Activated naive CD4-positive, alpha-beta T cell treated with anti-CD3 and anti-CD28 coated beads, Interleukin-2, amount 50 U/mL, for 16 hours (primary cell): ENCODE measurements around the gene SDK1.

Experiments used
- DNase-seq: peaks from one replicate; pipeline ENCODE4 v3.0.0-alpha.2; 2020

Gene SDK1

DNA sequence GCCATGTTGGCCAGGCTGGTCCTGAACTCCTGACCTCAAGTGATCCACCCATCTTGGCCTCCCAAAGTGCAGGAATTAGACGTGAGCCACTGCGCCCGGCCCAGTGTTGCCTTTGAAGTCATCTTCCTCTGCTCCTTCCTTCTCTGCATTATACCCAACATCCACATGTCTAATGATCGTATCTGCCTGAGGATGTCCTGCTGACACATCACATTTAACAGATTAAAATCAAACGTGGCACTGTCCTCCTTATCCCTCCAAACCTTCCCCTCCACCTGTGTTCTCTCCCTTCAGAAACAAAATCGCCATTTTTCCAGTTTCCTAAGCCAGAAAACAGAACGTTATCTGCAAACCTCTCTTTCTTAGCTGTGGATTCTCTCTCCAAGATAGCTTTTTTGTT lies 8.4 kb upstream of the SDK1 start:
- DNase-seq: no peak

DNA sequence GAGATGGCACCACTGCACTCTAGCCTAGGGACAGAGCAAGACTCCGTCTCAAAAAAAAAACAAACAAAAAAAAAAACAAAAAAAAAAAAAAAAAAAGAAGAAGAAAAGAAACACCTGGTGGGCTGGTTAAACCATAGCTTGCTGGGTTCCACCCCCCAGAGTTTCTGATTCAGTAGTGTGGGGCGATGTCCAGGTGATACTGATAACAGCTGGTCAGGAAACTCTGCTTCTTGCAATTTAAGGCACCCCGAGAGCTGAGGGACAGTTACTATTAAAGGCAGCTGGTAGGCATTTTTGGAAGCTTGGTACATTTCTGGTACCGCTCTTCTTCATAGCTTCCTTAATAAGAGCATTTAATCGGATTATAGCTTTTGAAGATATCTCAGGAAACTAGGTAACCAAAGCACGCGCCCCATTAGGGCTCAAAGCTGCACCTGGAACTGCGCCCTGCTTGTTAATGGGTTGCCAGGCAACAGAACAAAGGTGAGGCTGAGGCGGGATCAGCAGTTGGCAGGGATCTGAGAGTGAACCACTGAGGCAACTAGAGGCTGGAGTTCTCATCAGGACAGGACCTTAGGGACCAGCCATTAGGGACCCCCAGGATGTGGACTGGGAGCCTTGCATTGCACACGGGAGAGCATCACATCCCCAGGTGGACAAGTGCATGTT lies 6.5 kb upstream of the SDK1 start:
- no peak for DNase-seq

DNA sequence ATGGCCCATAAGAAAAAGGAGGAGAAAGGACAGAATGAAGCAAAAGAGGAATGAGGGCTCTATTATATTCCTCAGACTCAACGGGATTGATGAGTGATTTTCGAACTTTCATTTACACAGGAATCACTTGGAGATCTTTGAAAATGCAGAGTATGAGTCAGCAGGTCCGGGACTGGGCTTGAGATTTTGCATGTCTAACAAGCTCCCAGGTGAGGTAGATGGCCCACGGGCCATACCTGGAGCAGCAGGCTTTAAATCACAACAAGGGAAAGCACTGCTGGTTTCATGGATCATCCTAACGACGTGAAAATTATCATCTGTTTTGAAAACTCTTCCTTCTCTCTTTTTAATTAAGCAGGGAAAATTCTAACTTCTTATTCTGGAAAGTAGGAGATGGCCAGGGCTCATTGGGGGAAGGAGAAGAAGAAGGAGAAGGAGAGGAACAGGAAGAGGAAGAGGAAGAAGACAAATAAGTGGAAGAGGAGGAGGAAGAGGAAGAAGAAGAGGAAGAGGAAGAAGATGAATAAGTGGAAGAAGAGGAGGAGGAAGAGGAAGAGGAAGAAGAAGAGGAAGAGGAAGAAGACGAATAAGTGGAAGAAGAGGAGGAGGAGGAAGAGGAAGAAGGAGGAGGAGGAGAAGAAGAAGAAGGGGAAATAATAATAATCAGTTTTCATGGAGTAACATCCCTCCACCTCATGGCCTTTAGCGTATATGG lies 3.8 kb upstream of the SDK1 start:
- no peak for DNase-seq

DNA sequence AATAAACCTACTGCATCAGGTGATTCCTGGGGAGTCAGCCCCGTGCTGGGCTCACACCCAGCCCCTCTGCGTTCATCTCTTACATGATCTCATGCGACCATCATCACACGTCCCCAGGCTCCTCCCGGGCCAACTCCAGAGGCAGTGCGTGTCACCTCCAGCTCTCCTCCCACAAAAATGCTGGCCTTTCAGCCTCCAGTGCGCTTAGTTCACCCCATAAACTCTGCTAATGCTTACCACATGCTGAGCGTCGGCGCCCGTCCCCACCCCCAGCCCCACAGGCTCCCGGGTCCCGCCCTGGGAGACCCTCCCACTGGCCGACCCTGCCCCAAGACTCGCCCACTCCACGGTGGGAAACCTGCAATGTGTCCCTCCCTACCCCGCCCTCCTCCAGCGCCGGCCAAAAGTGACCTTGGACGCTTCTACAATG lies 816 bp upstream of the SDK1 start:
- DNase-seq: no peak

DNA sequence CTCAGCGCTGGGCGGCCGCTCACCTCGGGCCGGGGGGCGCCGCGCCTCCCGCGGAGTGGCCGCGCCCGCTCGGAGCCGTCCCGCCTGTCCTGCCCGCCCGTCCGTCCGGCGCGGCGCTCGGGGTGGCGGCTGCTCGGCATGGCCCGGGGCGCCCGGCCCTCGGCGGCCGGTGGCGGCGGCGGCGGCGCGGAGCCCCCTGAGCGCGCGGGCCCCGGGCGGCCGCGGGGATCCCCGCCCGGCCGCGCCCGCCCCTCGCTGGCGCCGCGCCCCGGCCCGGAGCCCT lies 338 bp downstream of the SDK1 start:
- DNase-seq: no peak

DNA sequence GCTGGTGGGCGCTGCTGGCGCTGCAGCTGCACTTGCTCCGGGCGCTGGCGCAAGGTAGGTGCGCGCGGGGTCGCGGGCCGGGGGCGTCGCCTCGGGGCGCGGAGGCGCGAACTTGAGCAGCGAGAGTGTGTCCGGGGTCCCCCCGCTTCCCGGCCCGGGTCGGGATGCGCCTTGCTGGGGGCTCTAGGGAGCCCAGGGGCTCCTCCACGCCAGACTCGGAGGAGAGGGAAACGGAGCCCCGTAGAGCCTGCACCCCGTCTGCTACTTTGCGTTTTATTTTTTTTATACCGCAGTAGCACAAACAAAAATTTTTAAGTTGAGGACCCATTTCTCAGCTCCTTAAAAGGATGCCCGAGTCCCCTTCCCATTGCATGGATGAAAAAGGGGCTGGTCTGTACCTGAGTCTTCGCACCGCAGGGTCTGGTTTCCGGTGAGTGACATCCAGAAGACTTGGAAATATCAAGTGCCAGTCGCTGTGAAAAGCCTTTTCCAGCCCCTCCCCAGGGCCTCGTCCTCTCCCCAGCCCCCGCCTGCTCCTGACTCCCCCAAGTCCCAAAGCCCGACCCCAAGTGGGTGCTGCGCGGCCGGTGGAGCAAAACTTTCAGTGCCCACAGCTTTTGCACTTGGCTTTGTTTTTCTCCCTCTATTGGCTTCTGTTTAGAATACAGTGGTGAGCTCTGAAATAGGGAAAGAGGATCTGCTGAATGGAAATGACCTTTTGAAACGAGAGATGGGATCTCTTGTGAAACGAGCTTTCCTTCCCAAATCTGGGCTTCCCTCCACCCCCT lies 973 bp downstream of the SDK1 start:
- peak; percentile 15 for DNase-seq

DNA sequence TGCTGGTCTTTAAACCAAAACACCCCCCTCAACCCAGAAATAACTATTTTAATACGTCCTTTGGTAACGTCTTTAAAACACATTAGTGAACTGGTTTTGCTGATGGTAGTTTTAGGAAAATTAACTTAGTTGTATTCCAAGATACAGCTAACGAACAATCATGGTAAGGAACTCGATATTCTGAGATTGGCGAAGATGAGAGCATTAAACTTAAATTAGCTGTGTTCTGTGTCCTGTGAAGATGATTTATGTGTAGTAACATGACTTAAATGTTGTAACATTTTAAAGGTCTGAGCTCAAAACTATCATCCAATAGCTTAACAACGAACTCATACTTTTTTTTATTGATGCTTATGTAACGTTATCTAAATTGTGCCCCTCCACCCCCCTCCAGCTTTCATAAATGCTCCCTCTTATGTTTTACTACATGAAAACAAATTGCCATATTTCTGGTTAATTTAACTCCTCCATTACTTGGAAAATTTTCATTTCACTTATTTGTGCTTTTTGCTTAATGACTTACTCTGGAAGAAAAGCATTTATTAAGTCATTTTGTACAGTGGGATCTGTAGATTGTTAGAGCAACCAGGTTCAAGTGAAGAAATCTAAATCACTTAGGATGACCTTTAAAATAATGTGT lies 1.7 kb downstream of the SDK1 start:
- no peak for DNase-seq

DNA sequence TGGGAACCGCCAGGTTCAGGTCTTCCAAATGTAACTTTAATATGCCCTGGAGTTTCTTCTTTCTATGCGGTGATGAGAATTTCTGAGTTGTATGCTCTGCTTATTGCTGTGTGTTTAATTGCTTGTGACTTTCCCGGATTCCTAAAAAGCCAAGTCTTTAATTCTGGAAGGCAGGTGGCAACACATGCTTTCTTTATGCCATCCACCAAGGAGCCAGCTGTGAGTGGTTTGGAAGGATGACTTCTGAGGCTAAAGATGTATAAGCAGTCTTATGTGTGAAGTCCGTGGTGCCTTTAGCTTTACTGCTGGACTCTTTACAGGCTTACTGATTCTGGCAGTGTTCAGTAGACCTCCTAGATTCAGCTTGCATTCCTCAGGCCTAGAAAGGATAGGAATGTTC lies 3.1 kb downstream of the SDK1 start:
- no peak for DNase-seq

DNA sequence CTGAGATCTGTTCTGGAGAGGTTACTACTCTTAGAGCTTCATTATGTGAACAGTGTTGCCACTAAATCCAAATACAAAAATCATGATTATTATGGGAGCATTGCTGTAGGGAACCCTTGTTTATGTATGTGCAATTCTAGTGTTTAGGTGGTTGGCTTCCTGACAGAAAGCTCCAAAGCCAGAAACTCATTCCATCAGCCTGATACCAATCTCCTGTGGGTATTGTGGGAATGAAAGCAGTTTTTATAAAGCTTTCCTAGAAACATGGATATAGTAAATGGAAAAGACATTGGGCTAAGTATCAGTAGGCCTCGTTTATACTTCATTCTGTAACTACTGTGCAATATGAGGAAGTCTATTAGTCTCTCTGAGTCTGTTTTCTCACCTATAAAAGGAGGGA lies 6.4 kb downstream of the SDK1 start:
- DNase-seq: no peak

DNA sequence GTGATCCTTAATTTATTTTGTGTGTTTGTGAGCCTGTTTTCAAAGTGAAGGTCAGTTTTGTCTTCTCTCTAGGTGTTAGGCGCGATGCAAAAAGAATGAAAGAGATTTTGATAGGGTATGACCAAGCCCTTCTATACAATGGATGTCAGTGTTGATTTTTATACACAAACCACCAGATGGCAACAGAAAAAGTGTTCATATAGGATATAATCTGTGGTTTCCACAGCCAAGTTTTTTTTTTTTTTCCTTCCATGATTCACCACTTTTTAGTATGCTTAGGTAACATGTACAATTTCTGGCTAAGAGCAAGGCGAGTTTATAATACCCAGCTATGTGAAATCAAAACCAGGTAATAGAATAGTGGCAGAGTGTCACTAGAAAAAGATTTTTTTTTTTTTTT lies 8.1 kb downstream of the SDK1 start:
- DNase-seq: no peak

DNA sequence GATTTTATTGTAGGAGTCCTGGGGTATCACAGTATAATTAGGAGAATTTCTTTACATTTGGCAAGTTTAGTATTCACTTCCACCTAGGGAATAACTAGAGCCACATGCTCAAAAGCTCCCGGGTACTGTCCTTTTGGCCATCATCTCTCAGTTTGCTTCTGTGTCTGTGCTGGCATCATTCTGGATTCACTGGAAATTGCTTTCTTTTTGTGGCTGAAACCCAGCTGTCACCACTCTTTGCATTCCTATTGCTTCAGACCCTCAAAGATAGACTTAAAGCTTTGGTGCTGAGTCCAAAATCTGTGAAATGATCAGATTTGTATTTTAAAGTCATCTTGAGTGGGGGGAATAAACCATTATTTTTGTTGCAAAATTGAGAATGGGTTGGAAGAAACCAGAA lies 8.9 kb downstream of the SDK1 start:
- DNase-seq: no peak

DNA sequence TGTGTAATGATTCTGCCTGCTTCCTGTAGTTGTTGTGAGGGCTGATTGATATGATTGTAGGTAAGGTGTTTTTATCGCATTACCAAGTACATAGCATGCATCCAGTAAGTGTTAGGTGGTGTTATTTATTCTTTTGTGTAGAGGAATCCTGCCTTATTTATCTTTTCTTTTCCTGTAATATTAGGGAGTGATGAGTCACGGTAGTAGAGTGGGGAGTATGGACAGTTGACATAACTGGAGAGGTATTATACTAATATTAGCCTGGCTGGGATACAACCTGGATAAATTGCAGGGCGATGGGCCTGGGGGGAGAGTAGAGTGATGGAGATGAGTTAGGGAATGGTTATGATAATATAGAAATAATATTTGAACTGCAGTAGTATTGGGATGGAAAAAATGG lies 9.8 kb downstream of the SDK1 start:
- DNase-seq: no peak

DNA sequence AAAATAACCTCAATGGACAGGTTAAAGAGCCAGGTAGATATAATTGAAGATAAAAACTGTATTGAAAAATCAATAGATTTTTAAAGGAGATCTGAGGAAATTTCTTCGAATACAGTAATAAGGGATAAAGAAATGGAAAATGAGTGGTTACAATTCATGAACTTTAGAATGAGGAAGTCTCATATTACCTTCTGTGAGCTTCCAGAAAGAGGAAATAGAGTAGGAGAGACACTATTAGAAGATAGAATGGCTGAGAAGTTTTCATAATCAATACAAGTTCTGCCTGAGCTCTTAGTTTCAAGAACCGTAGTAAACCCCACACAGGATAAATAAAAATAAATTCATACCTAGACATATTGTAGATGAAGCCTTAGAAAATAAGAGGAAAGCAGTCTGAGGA lies 11.5 kb downstream of the SDK1 start:
- DNase-seq: no peak

DNA sequence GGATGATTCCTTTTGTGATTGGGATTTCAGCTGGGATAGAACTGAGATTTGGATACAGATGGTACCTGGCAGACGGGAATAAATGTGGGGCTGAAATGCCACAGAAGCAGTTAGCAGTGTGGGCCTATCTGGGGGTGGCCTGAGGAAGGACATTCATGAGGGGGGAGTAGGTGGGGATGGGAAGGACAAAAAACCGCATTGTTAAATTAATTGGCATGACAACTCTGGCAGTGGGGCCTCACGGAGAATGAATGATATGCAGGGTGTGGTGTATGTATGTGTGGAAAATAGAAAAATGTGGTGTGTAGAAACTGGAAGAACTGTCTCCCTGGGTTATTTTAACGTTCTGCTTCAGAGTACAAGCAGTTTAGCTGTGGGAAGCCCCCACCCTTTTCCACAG lies 17.8 kb downstream of the SDK1 start:
- no peak for DNase-seq

DNA sequence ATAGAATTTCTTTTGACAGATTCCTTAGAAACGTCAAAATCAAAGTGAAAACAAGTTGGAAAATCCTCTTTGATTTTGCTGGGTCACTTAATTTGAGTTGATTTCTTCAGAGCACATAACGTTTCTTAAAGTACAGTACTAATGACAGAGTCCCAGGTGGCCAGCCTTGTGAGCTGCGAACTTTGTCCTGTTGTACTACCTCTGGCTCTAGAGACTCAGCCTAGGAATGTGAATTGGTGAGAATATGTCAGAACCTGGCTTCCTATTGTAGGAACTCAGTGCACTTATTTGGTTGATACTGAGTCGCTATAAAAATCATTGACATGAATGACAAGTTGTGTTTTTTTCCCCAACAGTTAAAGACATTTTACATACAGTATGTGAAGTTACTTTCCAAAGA lies 20.2 kb downstream of the SDK1 start:
- DNase-seq: no peak

DNA sequence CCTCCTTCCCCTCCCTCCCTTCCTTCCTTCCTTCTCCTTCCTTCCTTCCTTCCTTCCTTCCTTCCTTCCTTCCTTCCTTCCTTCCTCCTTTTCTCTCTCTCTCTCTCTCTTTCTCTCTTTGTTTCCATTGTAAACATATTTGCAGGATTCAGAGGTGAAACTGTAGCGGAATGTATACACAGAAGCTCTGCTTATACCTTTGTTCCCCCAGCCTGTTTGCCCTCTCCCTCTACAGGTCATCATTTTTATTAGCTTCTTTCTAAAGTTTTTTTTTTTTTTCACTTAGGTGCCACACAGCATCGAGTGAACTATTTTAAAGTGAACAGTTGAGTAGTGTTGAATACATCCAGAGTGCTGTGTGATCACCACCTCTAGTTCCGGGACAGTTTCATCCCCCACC lies 20.7 kb downstream of the SDK1 start:
- no peak for DNase-seq

DNA sequence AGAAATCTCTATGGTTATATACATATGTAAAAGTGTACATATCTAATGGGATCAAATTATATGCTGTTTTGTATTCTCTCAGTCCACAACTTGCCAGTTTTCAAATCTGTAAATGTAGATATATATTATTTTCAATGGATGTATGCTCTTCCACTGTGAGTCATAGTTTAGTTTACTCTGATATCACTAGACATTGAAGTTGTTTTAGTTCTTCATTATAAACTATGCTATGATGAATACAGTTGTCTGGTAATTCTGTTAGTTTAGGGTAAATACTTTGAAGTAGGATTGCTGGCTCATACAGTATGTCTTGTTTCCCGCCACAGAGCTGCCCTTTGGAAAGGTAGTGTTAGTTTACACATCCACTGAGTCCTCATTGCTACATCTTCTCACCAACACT lies 25.2 kb downstream of the SDK1 start:
- no peak for DNase-seq

DNA sequence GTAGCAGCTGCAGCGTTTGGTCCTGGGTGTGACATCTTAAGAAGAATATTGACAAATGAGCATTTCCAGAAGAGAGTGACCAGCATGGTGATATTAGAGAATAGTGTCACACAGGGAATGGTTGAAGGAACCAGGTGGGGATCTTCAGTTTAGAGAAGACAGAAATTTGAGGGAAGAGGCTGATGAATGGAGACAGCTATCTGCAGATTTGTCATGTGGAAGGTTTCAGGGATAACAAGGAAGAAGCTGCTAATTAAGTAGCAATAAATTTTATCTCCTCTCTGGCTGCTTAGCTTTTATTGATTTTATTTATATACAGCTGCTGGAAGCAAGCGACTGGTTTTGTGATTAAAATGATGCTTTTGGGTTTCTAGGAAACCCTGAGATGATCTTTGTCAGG lies 26.0 kb downstream of the SDK1 start:
- DNase-seq: no peak

DNA sequence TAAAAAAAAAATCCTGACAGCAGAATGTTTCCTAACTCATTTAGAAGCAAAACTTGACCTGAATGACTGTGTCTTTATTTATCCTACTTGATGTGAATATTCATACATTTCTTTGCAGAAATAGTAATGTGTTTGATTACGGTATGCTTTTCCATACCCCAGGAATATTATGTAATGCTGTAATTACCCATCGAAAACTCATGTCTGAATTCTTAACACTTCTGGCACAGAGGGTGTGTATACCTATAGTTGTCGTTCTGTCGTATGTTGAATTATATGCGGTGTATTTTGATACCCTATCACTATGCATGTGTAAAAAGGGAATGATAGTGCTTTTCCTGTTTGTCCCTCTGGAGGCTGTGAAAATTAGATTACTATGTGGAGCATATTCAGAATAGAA lies 26.6 kb downstream of the SDK1 start:
- DNase-seq: no peak

DNA sequence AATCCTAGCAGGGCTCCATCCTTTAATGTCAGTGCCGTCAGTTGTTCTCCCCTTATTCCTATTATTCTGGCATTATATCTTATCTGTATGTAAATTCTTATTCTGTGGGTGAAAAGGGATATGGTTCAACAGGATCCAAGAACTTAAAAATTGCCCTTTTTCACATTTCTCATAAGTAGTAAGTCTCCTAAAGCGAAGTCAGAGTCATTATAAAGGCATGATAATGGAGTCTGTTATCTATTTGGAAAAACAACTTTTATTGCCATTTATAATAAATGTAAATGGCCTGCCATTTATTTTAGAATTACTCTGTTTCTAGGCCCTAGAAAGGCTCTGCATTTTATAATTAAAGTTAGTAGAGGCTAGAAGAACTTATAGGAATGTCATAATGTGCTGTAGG lies 31.3 kb downstream of the SDK1 start:
- DNase-seq: no peak

DNA sequence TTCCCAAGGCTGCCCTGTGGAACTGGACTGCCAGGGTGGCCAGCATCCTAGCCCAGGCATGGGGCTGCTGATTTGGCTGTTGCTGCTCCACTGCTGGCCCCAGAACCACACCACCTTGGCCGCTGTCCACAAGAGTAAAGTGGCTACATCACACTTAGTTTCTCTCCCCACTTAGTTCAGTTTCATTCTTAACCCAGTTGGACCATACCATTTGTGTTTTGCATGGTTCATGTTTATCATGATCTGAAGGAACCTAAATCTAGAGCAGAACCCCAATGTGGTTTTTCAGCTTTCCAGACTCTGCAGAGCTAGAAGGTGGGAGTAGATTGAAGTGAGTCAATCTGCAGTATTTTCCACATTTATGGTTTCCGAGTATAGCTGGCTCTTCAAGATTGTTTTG lies 32.8 kb downstream of the SDK1 start:
- DNase-seq: no peak

DNA sequence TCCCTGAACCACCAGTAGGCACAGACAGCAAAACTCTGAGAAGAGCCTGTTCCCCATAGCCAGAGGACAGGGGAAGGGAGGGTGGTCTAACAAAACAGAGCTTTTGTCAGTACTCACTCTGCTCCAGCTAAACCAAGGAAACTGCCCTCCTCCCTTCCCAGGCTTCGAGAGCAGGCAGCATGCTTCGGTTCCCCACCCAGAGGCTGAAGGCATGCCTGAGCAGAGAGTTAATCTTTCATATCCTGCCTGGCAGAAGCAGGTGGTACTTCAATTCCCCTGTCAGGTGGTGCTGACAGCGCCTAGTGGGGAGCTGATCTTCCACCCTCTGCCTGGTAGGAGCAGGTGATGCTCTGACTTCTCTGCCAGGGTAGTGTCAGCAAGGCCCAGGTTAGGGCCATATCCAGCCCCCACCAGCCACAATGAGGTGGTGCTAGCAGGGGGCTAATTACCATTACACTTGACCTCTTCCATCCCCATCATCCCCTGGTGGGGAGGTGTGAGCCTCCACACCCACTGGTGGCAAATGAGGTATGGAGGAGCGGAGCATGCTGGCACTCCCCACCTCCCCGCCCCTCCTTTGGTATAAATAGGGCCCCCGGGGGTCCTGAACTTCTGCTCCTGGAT lies 35.1 kb downstream of the SDK1 start:
- DNase-seq: no peak

DNA sequence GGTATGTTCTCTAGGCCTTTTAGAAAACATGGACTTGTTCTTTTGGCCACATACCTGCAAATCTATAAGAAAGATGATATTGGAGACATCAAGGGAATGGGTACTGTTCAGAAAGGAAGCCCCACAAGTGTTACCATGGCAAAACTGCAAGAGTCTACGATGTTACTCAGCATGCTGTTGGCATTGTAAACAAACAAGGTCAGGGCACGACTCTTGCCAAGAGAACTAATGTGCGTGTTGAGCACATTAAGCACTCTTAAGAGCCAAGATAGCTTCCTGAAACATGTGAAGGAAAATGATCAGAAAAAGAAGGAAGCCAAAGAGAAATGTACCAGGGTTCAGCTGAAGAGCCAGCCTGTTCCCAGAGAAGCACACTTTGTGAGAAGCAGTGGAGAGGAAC lies 37.1 kb downstream of the SDK1 start:
- no peak for DNase-seq
